HG03196 (cell line): ENCODE measurements around the gene TFAP2B.

Source experiments
- ATAC-seq: cut with Tn5 transposase; IDR thresholded peaks from one replicate; pipeline ENCODE4 v1.9.1; 2021; ENCODE audit not compliant: unreplicated experiment

The TFAP2B gene

GRCh38 chr6:50823094-50823920, 4.6 kb downstream of the TFAP2B start:
- ATAC-seq = no peak

GRCh38 chr6:50824552-50824951, 5.9 kb downstream of the TFAP2B start:
- ATAC-seq = no peak

DNA sequence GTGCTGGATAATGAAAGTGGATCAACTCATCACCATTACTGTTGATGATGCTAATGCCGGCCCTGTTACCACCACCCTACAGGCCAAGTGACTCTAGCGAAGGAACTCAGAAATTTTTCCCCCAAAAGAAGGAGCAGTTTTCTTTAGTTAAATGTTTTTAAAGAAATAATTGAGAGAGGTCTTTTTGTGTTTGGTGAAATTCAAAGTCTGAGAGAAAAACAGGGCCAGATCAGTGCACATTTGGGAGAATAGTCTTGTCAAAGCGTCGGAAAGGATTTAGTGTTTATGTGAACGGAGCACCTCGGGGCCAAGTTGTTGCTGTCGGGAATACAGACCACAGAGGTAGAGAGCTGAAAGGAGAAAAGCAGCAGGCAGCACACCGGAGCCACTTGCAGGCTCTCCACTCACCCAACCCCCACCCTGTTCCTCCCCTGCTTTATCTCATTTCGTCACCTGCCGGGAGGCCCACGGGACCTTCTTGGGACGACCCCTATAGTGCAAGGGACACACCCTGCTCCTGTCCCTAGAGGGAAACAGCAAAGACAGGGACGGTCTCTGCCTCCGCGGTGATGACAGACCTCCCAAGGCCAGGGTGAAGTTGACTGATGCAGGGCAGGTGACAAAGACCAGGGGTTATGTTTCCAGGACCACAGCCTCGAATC, 6.8 kb downstream of the TFAP2B start:
- no peak for ATAC-seq

- no peak for ATAC-seq
Measured at GRCh38 chr6:50826037-50826761, 7.5 kb downstream of the TFAP2B start.

DNA sequence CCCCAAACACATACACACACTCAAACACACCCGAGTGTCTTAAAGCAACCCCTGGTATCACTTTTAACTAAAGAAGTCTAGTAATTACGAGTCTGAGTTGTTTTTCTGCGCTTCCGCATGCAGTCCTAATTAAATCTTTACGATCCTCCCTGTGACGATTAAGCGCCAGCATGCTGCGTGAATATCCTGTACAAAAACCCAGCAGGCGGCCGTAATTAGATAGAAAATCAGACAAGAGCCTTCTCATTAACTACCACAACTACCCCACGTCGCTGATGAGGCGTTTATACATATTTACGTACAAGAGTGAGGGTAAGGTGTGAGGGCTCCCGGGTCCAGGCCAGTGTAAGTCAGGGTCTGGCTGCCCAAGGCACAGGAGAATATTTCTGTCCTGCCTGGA, 8.1 kb downstream of the TFAP2B start:
- ATAC-seq = no peak

DNA sequence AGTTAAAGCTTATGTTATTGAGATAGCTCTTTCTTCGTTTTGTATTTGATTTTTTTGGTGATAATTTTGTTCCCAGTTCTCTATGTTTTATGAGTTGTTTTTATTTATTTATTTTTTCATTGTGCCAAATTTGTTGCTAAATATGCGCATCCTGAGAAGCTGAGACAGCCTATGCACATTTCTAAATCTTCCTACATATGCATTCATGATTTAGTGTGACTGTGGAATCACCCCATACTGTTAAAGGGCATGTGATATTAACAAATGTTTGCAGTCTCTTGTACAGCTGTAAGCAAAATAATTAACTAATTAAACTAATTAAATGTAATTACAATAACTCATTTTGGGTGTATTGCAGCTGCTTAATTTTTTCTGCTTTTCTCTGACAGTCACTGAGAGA, 10.4 kb downstream of the TFAP2B start:
- ATAC-seq = no peak

DNA sequence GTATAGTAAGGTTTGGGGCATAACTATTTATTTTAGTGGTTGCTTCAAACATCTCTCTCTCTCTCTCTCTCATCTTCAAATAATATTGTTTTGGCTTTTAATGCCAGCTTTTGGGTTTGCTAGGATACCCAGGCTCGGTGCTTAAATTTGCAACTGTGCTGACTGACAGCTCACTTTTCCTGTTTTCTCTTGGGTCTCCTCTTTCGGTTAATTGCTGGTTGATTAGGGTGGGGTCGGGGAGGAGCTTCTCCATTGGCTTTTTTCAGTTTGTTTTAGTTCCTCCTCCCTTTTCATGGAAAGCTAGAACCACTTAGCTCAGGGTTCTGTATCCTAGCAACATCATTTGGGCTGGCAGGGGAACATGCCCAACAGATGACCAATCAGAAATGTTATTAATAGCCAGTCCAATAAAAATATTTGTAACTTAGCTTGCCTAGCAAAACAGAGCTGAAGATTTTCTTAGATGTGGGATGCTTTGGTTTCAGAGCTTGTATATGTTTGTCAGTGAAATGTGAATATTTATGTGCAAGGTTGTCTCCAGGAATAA, 11.3 kb downstream of the TFAP2B start:
- no peak for ATAC-seq

GRCh38 chr6:50831186-50831585, 12.5 kb downstream of the TFAP2B start:
- ATAC-seq = no peak

GRCh38 chr6:50832912-50833311, 14.2 kb downstream of the TFAP2B start:
- no peak for ATAC-seq

- ATAC-seq = no peak
Measured at GRCh38 chr6:50834929-50835410, 16.3 kb downstream of the TFAP2B start.

GRCh38 chr6:50836231-50836630, 17.6 kb downstream of the TFAP2B start:
- ATAC-seq = no peak

DNA sequence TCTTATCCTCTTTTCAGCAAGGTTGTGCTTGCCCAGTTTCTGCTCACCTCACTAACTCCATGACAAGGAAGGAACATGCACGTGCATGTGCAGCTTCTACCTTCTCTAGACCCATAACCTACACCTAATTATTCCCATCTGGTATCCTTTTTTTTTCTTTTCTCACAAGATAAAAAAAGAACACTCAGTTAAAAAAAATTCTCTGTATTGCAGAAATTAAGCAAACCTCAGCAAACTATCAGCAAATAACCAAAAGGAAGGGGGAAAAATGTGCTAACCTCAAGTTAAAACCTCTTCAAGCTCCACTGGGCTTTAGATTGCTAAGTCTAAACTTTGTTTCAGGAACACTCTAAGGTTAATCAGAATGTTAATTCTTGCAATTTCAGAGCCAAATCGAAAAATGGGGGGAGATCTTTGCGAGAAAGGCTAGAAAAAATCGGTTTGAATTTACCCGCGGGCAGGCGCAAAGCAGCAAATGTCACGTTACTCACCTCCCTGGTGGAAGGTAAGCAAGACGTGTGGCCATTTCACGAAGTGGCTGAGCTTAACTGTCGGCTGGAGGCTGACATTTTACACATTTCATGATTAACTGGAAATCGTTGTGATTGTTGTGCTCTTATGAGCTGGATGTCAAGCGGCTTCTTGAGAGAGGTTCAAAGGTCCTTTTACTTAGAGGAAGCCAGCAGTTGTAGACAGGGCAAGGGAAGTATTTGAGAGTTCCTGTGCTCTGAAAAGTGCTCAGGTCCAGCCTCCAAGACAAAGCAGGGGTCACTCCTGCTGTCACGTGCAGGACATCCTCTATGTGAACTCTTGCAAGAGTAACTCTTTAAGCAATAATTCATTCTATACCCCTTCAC, 19.1 kb downstream of the TFAP2B start:
- no peak for ATAC-seq

DNA sequence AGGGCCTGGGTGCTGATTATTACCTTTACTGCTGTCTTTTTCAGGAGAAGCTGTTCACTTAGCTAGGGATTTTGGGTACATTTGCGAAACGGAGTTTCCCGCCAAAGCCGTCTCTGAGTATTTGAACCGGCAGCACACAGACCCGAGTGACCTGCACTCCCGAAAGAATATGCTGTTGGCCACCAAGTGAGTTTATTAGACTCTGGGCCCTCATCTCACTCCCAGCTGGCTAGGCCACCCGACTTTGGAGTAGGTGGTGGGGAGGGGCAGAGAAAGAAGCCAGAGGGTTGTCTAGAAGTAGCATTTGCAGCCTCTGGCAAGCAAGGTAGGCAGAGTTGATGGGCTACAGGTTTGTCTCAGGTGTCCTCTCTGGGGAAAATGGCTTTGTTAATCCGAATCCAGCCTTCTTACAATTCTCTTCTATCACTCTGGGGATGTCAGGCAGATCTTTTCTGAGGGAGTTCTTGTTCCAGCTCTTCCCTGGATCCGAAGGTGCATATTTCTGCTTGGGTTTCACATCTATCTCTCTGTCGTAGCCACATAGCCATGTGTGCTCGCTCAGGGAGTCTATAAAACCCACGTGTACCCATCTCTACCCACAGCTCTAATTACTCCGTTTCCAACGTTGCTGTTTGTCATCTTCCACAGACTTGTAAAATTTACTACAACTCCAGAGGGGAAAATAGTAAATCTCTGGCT, 21.6 kb downstream of the TFAP2B start:
- ATAC-seq = no peak

- no peak for ATAC-seq
Measured at GRCh38 chr6:50840811-50841192, 22.1 kb downstream of the TFAP2B start.

DNA sequence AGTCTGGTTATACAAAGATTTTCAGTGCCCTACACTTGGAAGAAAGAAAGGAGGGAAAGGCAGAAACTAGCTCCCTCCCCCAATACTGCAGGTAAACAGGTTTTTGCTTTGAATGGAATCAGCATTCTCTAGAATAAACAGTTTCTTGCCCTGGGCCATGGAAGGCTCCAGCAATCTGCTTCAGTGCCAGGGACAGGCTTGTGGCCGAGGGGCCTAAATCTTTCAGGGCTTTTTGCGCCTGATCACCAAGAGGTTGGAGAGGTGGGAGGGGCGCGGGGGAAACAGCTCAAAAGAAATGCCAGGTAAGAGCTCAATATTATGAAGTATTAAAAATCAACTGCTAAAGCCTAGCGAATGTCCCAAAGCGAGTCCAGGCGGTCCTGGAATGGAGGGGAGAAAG, 23.8 kb downstream of the TFAP2B start:
- no peak for ATAC-seq

- no peak for ATAC-seq
Measured at GRCh38 chr6:50842861-50843384, 24.3 kb downstream of the TFAP2B start.

DNA sequence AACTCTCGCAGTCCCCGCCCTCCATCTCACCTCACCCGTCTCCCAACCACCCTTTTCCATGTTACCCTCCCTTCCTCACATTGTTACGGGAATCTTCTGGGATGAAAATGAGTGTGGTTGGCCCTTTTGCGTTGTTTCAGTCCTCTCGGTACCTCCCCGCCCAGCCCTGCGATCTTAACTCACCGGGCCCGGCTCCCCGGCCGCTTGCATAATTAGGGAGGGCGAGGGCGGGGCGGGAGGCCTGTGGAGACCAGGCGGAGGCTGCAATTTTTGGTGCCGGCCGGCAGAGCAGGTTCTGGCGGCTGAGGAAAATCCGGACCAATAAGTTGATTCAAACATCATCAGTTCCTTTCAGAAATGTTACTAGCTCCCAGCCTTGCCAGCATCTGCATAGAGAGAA, 25.2 kb downstream of the TFAP2B start:
- ATAC-seq = no peak

- no peak for ATAC-seq
Measured at GRCh38 chr6:50845499-50846143, 26.9 kb downstream of the TFAP2B start.

GRCh38 chr6:50846144-50846851, 27.6 kb downstream of the TFAP2B start:
- no peak for ATAC-seq
